OCI-LY3 (cell line): ENCODE results near the gene SVOPL.

Experiments
- CTCF ChIP-seq: fragments of 200-600, 300-600 bp; sonication (generic); IDR thresholded peaks from 2 replicates; pipeline ENCODE4 v1.5.1; 2014; ENCODE audit warnings: antibody characterized with exemption, low read length, low read depth
- EZH2phosphoT487 ChIP-seq: fragments of 200-600 bp; shearing (Covaris generic); IDR thresholded peaks from 2 replicates; pipeline ENCODE4 v1.6.1; 2018; ENCODE audit warnings: antibody characterized with exemption, mixed run types, low read depth

- TF ChIP-seq CTCF = no peak
- TF ChIP-seq EZH2phosphoT487 = no peak
Observed at GRCh38 chr7:138745189-138745588, 44.0 kb upstream of the SVOPL start.
